NCI-H187 (cell line): ENCODE measurements around the gene TMEM271.

Experiments
- DNase-seq, 2 experiments: peaks; one replicate each; lab custom pipeline; 2025; lab: John Stamatoyannopoulos, UW

Gene TMEM271

GRCh38 chr4:581181-581580, 5.1 kb upstream of the TMEM271 start:
- no peak for DNase-seq

- DNase-seq: peak; percentile 62 to 80
Measured at GRCh38 chr4:579543-580175, 3.6 kb upstream of the TMEM271 start.

- no peak for DNase-seq
Measured at GRCh38 chr4:578451-579443, 2.7 kb upstream of the TMEM271 start.

GRCh38 chr4:577499-578450, 1.7 kb upstream of the TMEM271 start:
- DNase-seq: no peak

- no peak for DNase-seq
Measured at GRCh38 chr4:576991-577498, 950 bp upstream of the TMEM271 start.

- DNase-seq: peak in 1 of 2 experiments; percentile 62
Measured at GRCh38 chr4:575281-576141, 584 bp downstream of the TMEM271 start.

- DNase-seq: no peak
Measured at GRCh38 chr4:574346-575161, 1.5 kb downstream of the TMEM271 start.

- DNase-seq: no peak
Measured at GRCh38 chr4:573122-573892, 2.8 kb downstream of the TMEM271 start.

- no peak for DNase-seq
Measured at GRCh38 chr4:572594-572993, 3.5 kb downstream of the TMEM271 start.

- DNase-seq: no peak
Measured at GRCh38 chr4:571838-572572, 4.1 kb downstream of the TMEM271 start.

GRCh38 chr4:570754-571153, 5.3 kb downstream of the TMEM271 start:
- no peak for DNase-seq

GRCh38 chr4:569958-570667, 6.0 kb downstream of the TMEM271 start:
- no peak for DNase-seq

- no peak for DNase-seq
Measured at GRCh38 chr4:568962-569361, 7.1 kb downstream of the TMEM271 start.

- DNase-seq: no peak
Measured at GRCh38 chr4:568351-568652, 7.8 kb downstream of the TMEM271 start.

- no peak for DNase-seq
Measured at GRCh38 chr4:567457-568350, 8.4 kb downstream of the TMEM271 start.

GRCh38 chr4:566508-567295, 9.4 kb downstream of the TMEM271 start:
- no peak for DNase-seq
